Thyroid gland (tissue), 4 donors: ENCODE results near the gene GSPT1.

ENCODE experiments used
- POLR2A ChIP-seq, 2 donors: fragments of 450-650 bp; IDR thresholded peaks; one replicate each; pipeline ENCODE4 v1.6.1; 2017; ENCODE audit warnings: antibody characterized with exemption in 2 of 2, mild to moderate bottlenecking in 2 of 2, moderate library complexity in 1 of 2
- TF ChIP-seq, protein P1 (sequence below), 6 experiments: fragments of 200-600 bp in 3 of 6; fragments of 450-650 bp in 3 of 6; sonication (generic) in 3 of 6; IDR thresholded peaks; one replicate each; pipeline ENCODE4 v1.5.1; 2016 to 2019; ENCODE audit warnings: antibody characterized with exemption in 6 of 6, mild to moderate bottlenecking in 2 of 6, inconsistent platforms in 1 of 6, moderate library complexity in 1 of 6

DNA sequence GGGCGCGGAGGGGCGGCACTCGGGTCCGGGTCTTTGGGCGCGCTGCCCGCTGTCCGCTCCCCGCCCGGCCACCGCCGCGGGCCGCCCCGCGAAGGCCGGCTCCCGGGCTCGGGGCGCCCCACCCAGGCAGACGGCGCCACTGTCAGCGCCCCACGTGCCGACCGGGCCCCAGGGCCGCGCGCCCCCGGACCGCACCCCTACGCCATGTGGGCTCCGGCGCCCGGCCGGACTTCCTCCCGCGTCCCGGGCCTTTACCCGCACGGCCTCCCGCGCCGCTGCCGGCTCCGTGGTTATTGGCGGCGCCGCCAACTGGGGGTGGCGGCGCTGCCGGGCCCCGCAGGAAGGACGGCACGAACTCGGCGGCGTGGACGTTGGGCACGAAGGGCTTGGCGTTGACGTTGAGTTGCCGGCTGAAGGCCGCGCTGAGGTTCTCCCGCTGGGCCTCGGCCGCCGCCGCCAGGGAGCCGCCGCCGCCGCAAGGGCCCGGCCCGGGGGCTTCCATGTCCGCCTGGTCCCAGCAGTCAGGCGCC, 577 bp downstream of the GSPT1 start:
- TF ChIP-seq, protein P1, sequence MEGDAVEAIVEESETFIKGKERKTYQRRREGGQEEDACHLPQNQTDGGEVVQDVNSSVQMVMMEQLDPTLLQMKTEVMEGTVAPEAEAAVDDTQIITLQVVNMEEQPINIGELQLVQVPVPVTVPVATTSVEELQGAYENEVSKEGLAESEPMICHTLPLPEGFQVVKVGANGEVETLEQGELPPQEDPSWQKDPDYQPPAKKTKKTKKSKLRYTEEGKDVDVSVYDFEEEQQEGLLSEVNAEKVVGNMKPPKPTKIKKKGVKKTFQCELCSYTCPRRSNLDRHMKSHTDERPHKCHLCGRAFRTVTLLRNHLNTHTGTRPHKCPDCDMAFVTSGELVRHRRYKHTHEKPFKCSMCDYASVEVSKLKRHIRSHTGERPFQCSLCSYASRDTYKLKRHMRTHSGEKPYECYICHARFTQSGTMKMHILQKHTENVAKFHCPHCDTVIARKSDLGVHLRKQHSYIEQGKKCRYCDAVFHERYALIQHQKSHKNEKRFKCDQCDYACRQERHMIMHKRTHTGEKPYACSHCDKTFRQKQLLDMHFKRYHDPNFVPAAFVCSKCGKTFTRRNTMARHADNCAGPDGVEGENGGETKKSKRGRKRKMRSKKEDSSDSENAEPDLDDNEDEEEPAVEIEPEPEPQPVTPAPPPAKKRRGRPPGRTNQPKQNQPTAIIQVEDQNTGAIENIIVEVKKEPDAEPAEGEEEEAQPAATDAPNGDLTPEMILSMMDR (IDR thresholded peaks at IDR 0.05) = peak in 1 of 6 experiments; percentile 13
- no peak for TF ChIP-seq POLR2A (IDR thresholded peaks at IDR 0.05)
